Naive thymus-derived CD4-positive, alpha-beta T cell (primary cell): Measurements from ENCODE around the gene TMEM131L. TPM values are rescaled to one million over a fixed set of nuclear protein-coding genes. Genes with fewer than 3 reads are reported as not detected.

Experiments
- ATAC-seq: fragments of 150-1000 bp; cut with Tn5 transposase; 2 replicates; pipeline ENCODE4 v1.10.0; 2021; ENCODE audit warnings: mild to moderate bottlenecking, moderate library complexity
- CTCF ChIA-PET: fragments of 350-600 bp; sonication (Branson Sonifier 250); formaldehyde crosslinking; loops from one replicate; lab custom pipeline; 2021; ENCODE audit warnings: antibody characterized with exemption; lab: Charles Lee
- POLR2A ChIA-PET: fragments of 350-600 bp; sonication (Branson Sonifier 250); formaldehyde crosslinking; loops from one replicate; lab custom pipeline; 2021; ENCODE audit warnings: antibody characterized with exemption, inconsistent platforms; lab: Charles Lee
- DNase-seq, 9 donors: peaks; one replicate each; pipeline versions ENCODE4 v3.0.0 to v3.0.0-alpha.2; 2020 to 2022; ENCODE audit warnings: mixed read lengths in 1 of 9
- H3K27ac ChIP-seq: one replicate; pipeline ENCODE4 v1.7.0; 2013; ENCODE audit warnings: mild to moderate bottlenecking, low read depth, low read length, moderate library complexity
- H3K27me3 ChIP-seq, 2 donors: one replicate each; pipeline ENCODE4 v1.7.0; 2013; ENCODE audit warnings: low read length in 2 of 2, mild to moderate bottlenecking in 2 of 2, moderate library complexity in 2 of 2; ENCODE audit not compliant: control insufficient read depth in 2 of 2, insufficient read depth in 2 of 2
- H3K36me3 ChIP-seq, 3 experiments: 1 replicate in 2 of 3; 2 replicates in 1 of 3; pipeline ENCODE4 v1.7.0; 2013; ENCODE audit warnings: low read length in 3 of 3, mild to moderate bottlenecking in 3 of 3, moderate library complexity in 1 of 3; ENCODE audit not compliant: insufficient read depth in 3 of 3, control insufficient read depth in 2 of 3
- H3K4me1 ChIP-seq, 2 donors: one replicate each; pipeline ENCODE4 v1.7.0; 2013; ENCODE audit warnings: low read length in 2 of 2, mild to moderate bottlenecking in 2 of 2, moderate library complexity in 1 of 2; ENCODE audit not compliant: control insufficient read depth in 2 of 2, insufficient read depth in 2 of 2
- H3K4me3 ChIP-seq: 2 replicates; pipeline ENCODE4 v1.7.0; 2013; ENCODE audit warnings: mild to moderate bottlenecking, low read length
- H3K9me3 ChIP-seq, 3 experiments: 1 replicate in 2 of 3; 2 replicates in 1 of 3; pipeline ENCODE4 v1.7.0; 2013; ENCODE audit warnings: low read length in 3 of 3; ENCODE audit not compliant: control insufficient read depth in 2 of 3
- H3K27ac Mint-ChIP-seq, 9 donors: one replicate each; pipeline ENCODE4 v1.8.0; 2020 to 2022; ENCODE audit warnings: mixed read lengths in 9 of 9, mild to moderate bottlenecking in 8 of 9, moderate library complexity in 5 of 9, inconsistent platforms in 2 of 9
- H3K27me3 Mint-ChIP-seq, 5 donors: one replicate each; pipeline ENCODE4 v1.8.0; 2021 to 2022; ENCODE audit warnings: mixed read lengths in 5 of 5, mild to moderate bottlenecking in 1 of 5
- H3K36me3 Mint-ChIP-seq, 5 donors: one replicate each; pipeline ENCODE4 v1.8.0; 2020 to 2022; ENCODE audit warnings: mixed read lengths in 5 of 5, mild to moderate bottlenecking in 3 of 5, inconsistent platforms in 1 of 5
- H3K4me1 Mint-ChIP-seq, 7 donors: one replicate each; pipeline ENCODE4 v1.8.0; 2020 to 2022; ENCODE audit warnings: mixed read lengths in 7 of 7, mild to moderate bottlenecking in 3 of 7, inconsistent platforms in 1 of 7
- H3K4me3 Mint-ChIP-seq, 10 donors: one replicate each; pipeline ENCODE4 v1.8.0; 2020 to 2022; ENCODE audit warnings: mild to moderate bottlenecking in 10 of 10, mixed read lengths in 10 of 10, moderate library complexity in 6 of 10, inconsistent platforms in 2 of 10
- H3K9me3 Mint-ChIP-seq, 11 donors: one replicate each; pipeline ENCODE4 v1.8.0; 2020 to 2022; ENCODE audit warnings: mixed read lengths in 11 of 11, mild to moderate bottlenecking in 4 of 11, inconsistent platforms in 1 of 11, moderate library complexity in 1 of 11
- intact Hi-C, 2 donors: fragments of 100-400 bp; cut with micrococcal nuclease; formaldehyde crosslinking; loops; one replicate each; pipeline ENCODE4 v1.15.1; 2023
- polyA plus RNA-seq, 2 donors: library from polyadenylated mRNA; unstranded; fragments of 300-500 nt; fragmentation: Illumina TruSeq; gene quantifications; one replicate each; pipeline ENCODE4 v1.2.3, GENCODE V29; 2021
- total RNA-seq, 6 experiments: library from RNA in 5 of 6; stranded (reverse) in 5 of 6; gene quantifications; 1 replicate in 5 of 6; 2 replicates in 1 of 6; pipeline ENCODE4 v1.2.3 and lab custom pipeline; 2021 to 2026

Gene TMEM131L
- total and polyA plus RNA-seq, 7 experiments from 2014 or later = 45.7 to 111 (median 87.9) TPM

- intact Hi-C loops = loop anchor here in 1 of 2 donors (10.0 kb wide), 2 partner anchors 219 to 291 kb away; no protein-coding TSS in a partner anchor
- Mint-ChIP-seq H3K27me3 (no peaks in the 10 kb centered on the region), H3K27ac (peak overlapping the region in 6 of 9 donors; percentile 10 to 89 (median 58)), H3K4me3 (no peak overlapping the region), H3K9me3 (no peaks in the 10 kb centered on the region), H3K4me1 (peaks cover 17 to 39% (median 28%) of the 10 kb centered on the region in 7 donors), H3K36me3 (peaks cover 0 to 17% (median 6%) of the 10 kb centered on the region in 5 donors)
- Histone ChIP-seq H3K4me1 (peaks cover 8 to 11% of the 10 kb centered on the region in 2 donors), H3K27me3 (no peaks in the 10 kb centered on the region), H3K36me3 (peaks cover 0 to 12% (median 0%) of the 10 kb centered on the region in 3 experiments), H3K4me3 (no peak overlapping the region), H3K27ac (peak overlapping the region; percentile 15), H3K9me3 (no peaks in the 10 kb centered on the region)
- ChIA-PET CTCF (interaction anchor here (0.7 to 1.0 kb wide), 3 partner anchors 9 to 118 kb away, joined by 3 to 4 read pairs (median 3); no protein-coding TSS in a partner anchor), POLR2A (interaction anchor here (0.7 to 10.5 kb wide), 8 partner anchors 12 to 62 kb away, joined by 3 to 122 read pairs (median 4); no protein-coding TSS in a partner anchor)
- ATAC-seq (no peak), DNase-seq (no peak)
Observed at GRCh38 chr4:153464068-153464467, 2.1 kb upstream of the TMEM131L start.

GRCh38 chr4:153465140-153465539 lies 1.0 kb upstream of the TMEM131L start:
- H3K27me3 ChIP-seq = no peaks in the 10 kb centered on the region
- Mint-ChIP-seq H3K36me3 (peaks cover 0 to 19% (median 8%) of the 10 kb centered on the region in 5 donors), H3K27ac (peak overlapping the region; percentile 83 to 98 (median 92)), H3K4me3 (peak overlapping the region; percentile 88 to 95 (median 93)), H3K9me3 (no peaks in the 10 kb centered on the region), H3K4me1 (peaks cover 23 to 49% (median 34%) of the 10 kb centered on the region in 7 donors), H3K27me3 (no peaks in the 10 kb centered on the region)
- H3K27ac ChIP-seq = peak overlapping the region; percentile 29
- H3K36me3 ChIP-seq = peaks cover 0 to 12% (median 0%) of the 10 kb centered on the region in 3 experiments
- intact Hi-C loops = loop anchor here (1.0 to 10.0 kb wide), 4 partner anchors 15 to 290 kb away; no protein-coding TSS in a partner anchor
- DNase-seq = peak in 1 of 9 donors; percentile 16
- ChIA-PET CTCF (interaction anchor here (0.6 to 3.4 kb wide), 9 partner anchors 9 to 150 kb away, joined by 3 to 35 read pairs (median 4); no protein-coding TSS in a partner anchor), POLR2A (interaction anchor here (0.9 to 10.5 kb wide), 19 partner anchors 10 to 109 kb away, joined by 3 to 122 read pairs (median 11); no protein-coding TSS in a partner anchor)
- peak overlapping the region; percentile 75 for H3K4me3 ChIP-seq
- H3K9me3 ChIP-seq = no peaks in the 10 kb centered on the region
- no peak for ATAC-seq
- peaks cover 19 to 20% of the 10 kb centered on the region in 2 donors for H3K4me1 ChIP-seq

- peak overlapping the region; percentile 75 for H3K4me3 ChIP-seq
- H3K9me3 Mint-ChIP-seq = no peaks in the 10 kb centered on the region
- peak overlapping the region; percentile 83 to 98 (median 92) for H3K27ac Mint-ChIP-seq
- ATAC-seq (peak; percentile 3), DNase-seq (peak in 2 of 9 donors; percentile 35 to 42)
- ChIA-PET CTCF (interaction anchor here (0.6 to 3.4 kb wide), 14 partner anchors 9 to 150 kb away, joined by 3 to 35 read pairs (median 4); no protein-coding TSS in a partner anchor), POLR2A (interaction anchor here (0.6 to 10.5 kb wide), 26 partner anchors 10 to 351 kb away, joined by 3 to 122 read pairs (median 7); no protein-coding TSS in a partner anchor)
- H3K4me1 Mint-ChIP-seq = peaks cover 25 to 55% (median 39%) of the 10 kb centered on the region in 7 donors
- intact Hi-C loops = loop anchor here (1.0 to 10.0 kb wide), 6 partner anchors 15 to 289 kb away; no protein-coding TSS in a partner anchor
- H3K27ac ChIP-seq = peak overlapping the region; percentile 70
- H3K4me1 ChIP-seq = peaks cover 23 to 25% of the 10 kb centered on the region in 2 donors
- H3K9me3 ChIP-seq = no peaks in the 10 kb centered on the region
- no peaks in the 10 kb centered on the region for H3K27me3 Mint-ChIP-seq
- H3K36me3 ChIP-seq = peaks cover 0 to 12% (median 0%) of the 10 kb centered on the region in 3 experiments
- no peaks in the 10 kb centered on the region for H3K27me3 ChIP-seq
- peak overlapping the region; percentile 88 to 95 (median 93) for H3K4me3 Mint-ChIP-seq
- peaks cover 0 to 22% (median 8%) of the 10 kb centered on the region in 5 donors for H3K36me3 Mint-ChIP-seq
Observed at GRCh38 chr4:153465615-153466080, 512 bp upstream of the TMEM131L start.

- H3K4me1 ChIP-seq = peaks cover 37 to 38% of the 10 kb centered on the region in 2 donors
Observed at GRCh38 chr4:153466949-153467896, 1.1 kb downstream of the TMEM131L start.

GRCh38 chr4:153467897-153468262 lies 1.7 kb downstream of the TMEM131L start:
- intact Hi-C loops = loop anchor here (1.0 to 10.0 kb wide), 9 partner anchors 7 to 287 kb away; no protein-coding TSS in a partner anchor
- Histone ChIP-seq H3K4me1 (peaks cover 43 to 44% of the 10 kb centered on the region in 2 donors), H3K4me3 (peak overlapping the region; percentile 72), H3K36me3 (peaks cover 0 to 12% (median 0%) of the 10 kb centered on the region in 3 experiments), H3K27me3 (no peaks in the 10 kb centered on the region), H3K9me3 (no peaks in the 10 kb centered on the region), H3K27ac (peak overlapping the region; percentile 91)
- peak in 5 of 9 donors; percentile 39 to 63 (median 50) for DNase-seq
- Mint-ChIP-seq H3K27me3 (no peaks in the 10 kb centered on the region), H3K36me3 (peaks cover 5 to 33% (median 14%) of the 10 kb centered on the region in 5 donors), H3K4me3 (peak overlapping the region; percentile 94 to 100 (median 96)), H3K27ac (peak overlapping the region; percentile 93 to 99 (median 98)), H3K4me1 (peaks cover 46 to 77% (median 60%) of the 10 kb centered on the region in 7 donors), H3K9me3 (peaks cover 0 to 4% (median 0%) of the 10 kb centered on the region in 11 donors)
- ChIA-PET CTCF (interaction anchor here (0.7 to 3.4 kb wide), 22 partner anchors 9 to 470 kb away, joined by 3 to 35 read pairs (median 4); partner anchors contain the start of gene MND1), POLR2A (interaction anchor here (0.8 to 10.5 kb wide), 21 partner anchors 9 to 122 kb away, joined by 3 to 122 read pairs (median 8); partner anchors contain the start of gene MND1)
- ATAC-seq = no peak

More at GRCh38 chr4:153466949-153467896, 1.1 kb downstream of the TMEM131L start:
- Histone ChIP-seq H3K27me3 (no peaks in the 10 kb centered on the region), H3K36me3 (peaks cover 0 to 12% (median 0%) of the 10 kb centered on the region in 3 experiments), H3K9me3 (no peaks in the 10 kb centered on the region), H3K27ac (peak overlapping the region; percentile 91), H3K4me3 (peak overlapping the region; percentile 72)
- DNase-seq (peak in 7 of 9 donors; percentile 33 to 63 (median 49)), ATAC-seq (peak; percentile 6)
- ChIA-PET CTCF (interaction anchor here (0.7 to 3.4 kb wide), 24 partner anchors 10 to 123 kb away, joined by 3 to 35 read pairs (median 4); partner anchors contain the start of gene MND1), POLR2A (interaction anchor here (0.6 to 10.5 kb wide), 32 partner anchors 8 to 177 kb away, joined by 3 to 122 read pairs (median 7); partner anchors contain the start of gene MND1)
- H3K36me3 Mint-ChIP-seq = peaks cover 5 to 30% (median 12%) of the 10 kb centered on the region in 5 donors
- H3K9me3 Mint-ChIP-seq = peaks cover 0 to 4% (median 0%) of the 10 kb centered on the region in 11 donors
- peaks cover 40 to 70% (median 53%) of the 10 kb centered on the region in 7 donors for H3K4me1 Mint-ChIP-seq
- H3K4me3 Mint-ChIP-seq = peak overlapping the region; percentile 94 to 100 (median 96)
- peak overlapping the region; percentile 93 to 99 (median 98) for H3K27ac Mint-ChIP-seq
- intact Hi-C loops = loop anchor here (1.0 to 10.0 kb wide), 7 partner anchors 8 to 288 kb away; no protein-coding TSS in a partner anchor
- no peaks in the 10 kb centered on the region for H3K27me3 Mint-ChIP-seq
